Muscle of back (tissue), 13 donors: ENCODE results near the gene ABCA3. TPM values are rescaled to one million over a fixed set of nuclear protein-coding genes. Genes with fewer than 3 reads are reported as not detected.
"Not testable (repeated sequence)": the region's sequence is repeated elsewhere in the genome, so short reads cannot be mapped to it uniquely, and the experiment has no call there.

Experiments used
- DNase-seq, 3 donors: peaks; one replicate each; pipeline versions ENCODE4 v3.0.0 to v3.0.0-alpha.2; 2013
- long read RNA-seq, 9 donors: transcript quantifications; one replicate each; lab custom pipeline, GENCODE V29; 2026
- polyA plus RNA-seq, 10 donors: library from polyadenylated mRNA; unstranded; fragments of 120-200 nt; gene quantifications; one replicate each; pipeline ENCODE4 v1.2.1, GENCODE V29; 2013; ENCODE audit not compliant: insufficient read length in 10 of 10

ABCA3 gene
- polyA plus RNA-seq: 10 to 100 TPM; 12.5 to 18.8 (median 14.8) TPM
- long read RNA-seq, donor 1: 0 reads
- long read RNA-seq, donor 2, partial matches to known transcripts: 0 of 1 reads
- long read RNA-seq, donor 2, other reads (novel, unspliced or antisense): 0 of 1 reads
- long read RNA-seq, donor 3: 0 reads
- long read RNA-seq, donor 4: 0 reads
- long read RNA-seq, donor 5: 0 reads
- long read RNA-seq, donor 6, partial matches to known transcripts: 10 of 10 reads
- long read RNA-seq, donor 6, other reads (novel, unspliced or antisense): 0 of 10 reads
- long read RNA-seq, donor 7: 0 reads
- long read RNA-seq, donor 8, partial matches to known transcripts: 6 of 6 reads
- long read RNA-seq, donor 8, other reads (novel, unspliced or antisense): 0 of 6 reads
- long read RNA-seq, donor 9: 0 reads

DNA sequence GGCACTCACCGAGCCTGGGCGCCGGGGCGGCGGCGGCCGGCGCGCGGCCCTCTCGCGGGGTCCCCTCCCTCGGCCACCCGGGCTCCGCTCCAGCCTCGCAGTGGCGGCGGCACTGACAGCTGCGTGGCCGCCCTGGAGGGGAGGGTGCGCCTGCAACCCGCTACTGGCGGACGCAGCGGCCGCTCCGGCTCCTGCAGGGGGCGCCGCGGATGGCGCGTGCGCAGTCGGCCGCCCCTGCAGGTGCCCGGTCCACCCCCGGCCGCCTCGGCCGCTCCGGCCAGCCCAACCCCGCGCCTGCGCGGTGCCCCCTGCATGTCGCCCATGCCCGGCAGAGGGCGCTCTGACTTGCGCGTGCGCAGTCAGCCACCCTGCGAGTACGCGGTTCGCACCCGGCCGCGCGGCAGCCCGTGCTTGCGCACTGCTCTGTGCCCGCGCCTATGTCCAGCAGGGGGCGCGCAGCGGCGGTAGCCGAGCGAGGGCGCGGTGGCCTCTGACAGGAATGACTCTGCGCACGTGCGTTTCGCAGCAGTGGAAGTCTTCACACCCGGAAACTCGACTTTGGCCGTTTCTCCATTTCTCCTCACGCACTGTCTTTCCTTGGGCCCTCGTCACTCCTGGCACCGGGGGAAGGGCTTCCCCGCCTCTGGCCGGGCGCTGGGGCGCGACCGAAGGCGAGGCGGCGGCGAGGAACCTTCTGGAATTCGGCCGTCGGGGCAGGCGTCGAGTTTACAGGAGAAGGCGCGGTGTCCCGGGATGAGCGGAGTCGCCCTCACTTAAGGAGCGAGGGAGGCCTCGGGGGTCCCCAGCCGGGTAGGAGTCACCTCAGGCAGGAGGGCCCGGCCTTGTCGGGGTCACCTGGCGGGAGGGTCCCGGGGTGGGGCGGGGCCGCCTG is at the start of gene ABCA3:
ABCA3 (minus strand) TSS at position 165 of the 892 bp plus-strand sequence. CDS start 14,262 bp downstream, outside the sequence.
- DNase-seq: peak; percentile 93 to 99 (median 98)

DNA sequence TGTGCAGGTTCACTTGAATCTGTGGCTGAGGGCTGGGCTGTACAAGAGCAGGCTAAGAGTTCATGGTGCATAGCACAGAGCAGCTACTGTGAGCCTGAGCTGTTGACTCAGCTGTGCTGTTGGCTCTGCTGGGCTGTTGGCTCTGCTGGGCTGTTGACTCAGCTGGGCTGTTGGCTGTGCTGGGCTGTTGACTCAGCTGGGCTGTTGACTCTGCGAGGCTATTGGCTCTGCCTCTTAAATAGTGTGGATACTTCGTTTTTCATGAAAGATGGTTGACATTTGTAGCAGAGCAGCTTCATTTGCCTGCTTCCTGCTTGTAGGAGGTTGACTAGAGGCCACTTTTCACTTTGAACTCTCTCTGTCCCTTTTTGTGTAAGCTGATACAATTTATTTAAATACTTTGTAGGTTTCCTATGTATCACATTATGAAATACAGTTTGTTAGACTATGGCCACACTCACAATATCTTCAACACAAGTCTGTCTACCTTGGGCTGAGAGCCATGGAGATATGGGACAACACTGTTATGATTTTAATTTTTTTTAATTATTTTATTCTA is 48.4 kb upstream of the ABCA3 start:
- no peak for DNase-seq

DNA sequence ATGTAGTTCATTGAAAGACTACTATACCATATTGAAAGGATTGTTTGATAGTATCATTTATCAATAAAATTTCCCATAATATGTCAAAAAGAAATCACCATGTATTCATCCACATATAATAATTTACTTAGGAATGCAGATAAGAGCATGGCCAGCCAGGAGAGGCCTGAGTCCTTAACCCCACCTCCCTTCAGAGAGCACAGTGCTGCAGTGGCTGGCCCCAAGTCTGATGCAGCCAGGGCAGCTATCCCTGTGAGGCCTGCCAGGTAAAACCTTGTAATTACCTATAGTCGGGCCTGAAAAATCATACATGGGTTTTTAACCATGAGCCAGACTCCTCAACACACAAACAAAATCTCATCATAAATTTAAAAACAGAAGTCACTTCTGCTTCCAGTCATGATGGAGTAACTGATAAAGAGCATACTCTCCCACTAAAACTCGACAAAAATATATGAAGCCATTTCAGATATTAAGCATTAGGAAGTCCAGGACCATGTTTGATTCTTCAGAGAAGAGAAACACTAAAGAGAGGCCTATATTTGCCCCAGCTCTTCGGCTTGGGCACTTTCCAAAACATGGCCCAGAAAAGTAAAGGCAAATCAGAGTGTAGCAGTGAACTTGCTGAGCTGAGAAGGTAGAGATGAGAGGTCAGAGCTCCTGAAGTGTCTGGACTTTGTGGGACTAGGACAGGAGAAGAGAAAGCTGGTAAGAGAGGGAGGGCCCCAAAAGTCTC is 47.8 kb upstream of the ABCA3 start:
- DNase-seq: no peak

DNA sequence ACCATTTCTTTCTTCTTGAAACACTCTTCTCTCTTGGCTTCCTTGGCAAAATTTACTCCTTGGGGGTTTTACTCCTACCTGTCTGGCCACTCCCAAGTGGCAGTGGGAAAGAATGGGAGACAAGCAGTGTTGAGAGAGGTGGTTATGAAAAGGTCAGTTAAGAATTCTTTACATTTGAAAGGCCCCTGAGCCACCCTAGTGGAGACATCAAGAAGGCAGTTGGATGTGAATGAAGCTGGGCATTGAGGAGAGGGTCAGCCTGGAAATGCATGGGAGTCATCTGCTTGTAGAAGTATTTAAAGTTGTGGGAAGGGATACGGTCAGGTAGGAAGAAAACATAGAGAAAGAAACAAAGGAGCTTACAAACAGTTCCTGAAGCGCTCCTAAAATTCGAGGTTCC is 46.5 kb upstream of the ABCA3 start:
- DNase-seq: no peak

DNA sequence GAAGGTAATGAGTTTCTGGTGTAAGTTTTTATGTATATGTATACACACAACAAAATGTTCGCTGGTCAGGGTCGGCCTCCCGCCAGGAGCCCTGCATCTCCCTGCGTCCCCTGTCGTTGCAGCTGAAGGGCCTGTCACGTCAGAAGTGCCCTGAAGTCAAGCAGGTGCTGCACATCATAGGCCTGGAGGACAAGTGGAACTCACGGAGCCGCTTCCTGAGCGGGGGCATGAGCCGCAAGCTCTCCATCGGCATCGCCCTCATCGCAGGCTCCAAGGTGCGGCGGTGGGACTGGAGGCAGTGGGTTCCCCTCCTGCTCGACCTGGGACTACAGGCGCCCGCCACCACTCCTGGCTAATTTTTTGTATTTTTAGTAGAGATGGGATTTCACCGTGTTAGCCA is 45.5 kb upstream of the ABCA3 start:
- not testable (repeated sequence) for DNase-seq

DNA sequence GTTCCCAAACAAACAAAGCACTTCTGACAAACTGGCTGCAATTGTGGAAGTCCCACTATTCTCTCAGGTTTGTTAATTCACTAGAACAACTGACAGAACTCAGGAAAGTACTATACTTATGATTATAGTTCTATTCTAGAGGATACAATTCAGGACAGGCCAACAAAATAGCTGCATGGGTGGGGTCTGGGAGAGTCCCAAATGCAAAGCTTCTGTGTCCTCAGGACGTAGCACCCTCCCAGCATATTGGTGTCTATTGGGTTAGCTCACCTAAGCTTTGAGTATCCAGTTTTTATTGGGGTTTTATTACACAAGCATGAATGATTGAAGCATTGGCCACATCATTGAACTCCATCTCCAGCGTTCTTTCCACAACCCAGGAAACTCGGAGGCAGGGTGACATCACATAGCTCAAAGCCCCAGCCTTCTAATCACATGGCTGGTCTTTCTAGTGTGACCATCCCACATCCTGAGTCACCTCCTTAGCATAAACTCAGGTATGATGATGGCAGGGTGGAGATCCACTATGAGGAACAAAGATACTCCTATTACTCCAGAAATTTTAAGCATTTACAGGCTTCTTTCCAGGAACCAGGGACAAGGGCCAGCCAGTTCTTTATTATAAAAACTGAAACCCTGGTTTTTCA is 44.8 kb upstream of the ABCA3 start:
- peak in 1 of 3 donors; percentile 30 for DNase-seq

DNA sequence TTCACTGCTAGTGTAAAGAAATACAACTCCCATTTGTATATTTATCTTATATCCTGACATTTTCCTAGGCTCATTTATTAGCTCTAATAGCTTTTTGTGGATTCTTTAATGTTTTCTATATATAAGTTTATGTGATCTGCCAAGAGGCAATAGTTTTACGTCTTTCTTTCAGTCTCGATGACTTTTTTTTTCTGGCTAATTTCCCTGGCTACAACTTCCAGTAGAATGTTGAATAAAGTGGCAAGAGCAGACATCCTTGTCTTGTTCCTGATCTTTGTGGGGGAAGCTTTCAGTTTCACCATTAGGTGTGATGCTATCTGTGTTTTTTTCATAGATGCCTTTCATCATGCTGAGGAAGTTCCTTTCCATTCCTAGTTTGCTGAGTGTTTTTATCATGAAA is 43.9 kb upstream of the ABCA3 start:
- peak in 1 of 3 donors; percentile 55 for DNase-seq

DNA sequence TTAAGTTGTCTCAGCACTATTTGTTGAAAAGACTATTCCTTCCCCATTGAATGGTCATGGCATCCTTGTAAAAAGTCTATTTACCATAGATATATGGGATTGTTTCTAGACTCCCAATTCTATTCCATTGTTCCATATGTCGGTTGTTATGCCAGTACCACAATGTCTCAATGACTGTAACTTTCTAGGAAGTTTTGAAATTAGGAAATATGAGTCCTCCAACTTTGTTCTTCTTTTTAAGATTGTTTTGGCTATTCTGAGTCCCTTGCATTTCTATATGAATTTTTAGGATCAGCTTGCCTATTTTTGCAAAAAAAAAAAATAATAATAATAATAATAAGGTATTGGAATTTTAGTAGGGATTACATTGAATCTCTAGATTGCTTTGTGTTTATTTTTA is 43.0 kb upstream of the ABCA3 start:
- no peak for DNase-seq

DNA sequence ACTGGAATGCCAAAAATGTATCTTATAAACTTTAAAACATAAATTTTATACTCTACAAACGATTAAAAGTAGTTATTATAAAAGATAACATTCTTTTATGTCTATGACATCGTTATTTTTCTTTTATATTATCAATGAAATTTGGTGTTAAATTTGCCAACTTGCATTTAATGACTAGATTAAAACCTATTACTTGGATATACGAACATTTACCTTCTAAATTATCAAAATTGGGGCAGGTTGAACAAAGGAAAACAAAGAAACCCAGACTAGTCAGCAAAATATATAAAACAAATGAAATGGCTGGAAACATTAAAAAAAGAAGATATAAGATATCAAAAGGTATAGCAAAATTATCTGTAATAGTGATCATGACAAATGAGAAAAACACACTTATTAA is 34.1 kb upstream of the ABCA3 start:
- no peak for DNase-seq

DNA sequence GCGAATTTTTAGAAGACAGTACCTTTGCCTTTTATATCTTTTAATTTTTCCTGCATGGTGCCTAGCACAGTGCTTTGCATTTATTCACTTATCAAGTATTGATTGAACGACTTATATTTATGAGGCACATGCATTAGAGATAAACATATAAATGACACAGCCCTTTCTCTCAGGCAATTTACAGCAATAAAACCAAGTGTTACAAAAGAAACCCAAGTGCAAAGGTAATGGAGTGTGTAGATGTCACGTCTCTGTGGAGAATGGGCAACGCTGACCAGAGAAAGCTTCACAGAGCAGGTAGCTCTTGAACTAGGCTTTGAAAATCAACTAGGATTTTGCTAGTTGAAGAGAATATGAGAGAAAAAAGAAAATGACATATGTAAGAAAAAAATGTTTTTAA is 32.6 kb upstream of the ABCA3 start:
- DNase-seq: no peak

DNA sequence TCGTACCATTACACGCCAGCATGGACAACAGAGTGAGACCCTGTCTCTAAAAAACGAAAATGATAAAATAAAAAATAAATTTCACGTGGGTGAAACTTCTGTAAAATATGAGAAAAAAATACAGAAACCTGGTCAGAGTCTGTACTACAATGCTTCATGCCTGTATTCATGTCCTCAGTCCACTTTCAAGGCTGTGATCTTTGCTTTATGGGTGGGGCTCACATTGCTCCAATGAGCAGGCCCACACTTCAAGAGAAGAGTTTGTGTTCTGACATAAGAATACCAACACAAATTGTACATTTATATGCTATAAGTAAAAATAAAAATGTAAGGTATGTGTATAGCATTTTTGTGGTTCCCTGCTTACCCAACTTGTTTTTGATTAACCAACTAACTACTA is 32.2 kb upstream of the ABCA3 start:
- no peak for DNase-seq

DNA sequence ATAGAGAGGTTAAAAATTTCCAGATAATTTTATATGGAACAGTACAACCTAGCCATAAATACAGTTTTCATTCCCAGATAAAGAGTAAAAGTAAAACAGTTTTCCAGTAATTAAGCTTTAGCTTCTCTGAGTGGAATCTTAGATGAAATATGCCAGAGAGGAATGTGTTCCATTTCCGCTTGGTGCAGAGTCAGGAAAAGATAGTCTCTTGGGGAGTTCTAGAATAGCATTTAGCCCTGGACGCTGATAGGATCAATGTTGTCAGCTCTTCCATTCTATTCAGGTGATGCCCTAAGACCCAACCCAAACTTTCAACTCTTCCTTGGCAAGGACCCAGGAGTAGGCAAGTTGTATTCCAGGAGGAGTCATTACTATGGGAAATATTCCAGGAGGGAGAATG is 30.9 kb upstream of the ABCA3 start:
- peak in 2 of 3 donors; percentile 18 to 46 for DNase-seq

DNA sequence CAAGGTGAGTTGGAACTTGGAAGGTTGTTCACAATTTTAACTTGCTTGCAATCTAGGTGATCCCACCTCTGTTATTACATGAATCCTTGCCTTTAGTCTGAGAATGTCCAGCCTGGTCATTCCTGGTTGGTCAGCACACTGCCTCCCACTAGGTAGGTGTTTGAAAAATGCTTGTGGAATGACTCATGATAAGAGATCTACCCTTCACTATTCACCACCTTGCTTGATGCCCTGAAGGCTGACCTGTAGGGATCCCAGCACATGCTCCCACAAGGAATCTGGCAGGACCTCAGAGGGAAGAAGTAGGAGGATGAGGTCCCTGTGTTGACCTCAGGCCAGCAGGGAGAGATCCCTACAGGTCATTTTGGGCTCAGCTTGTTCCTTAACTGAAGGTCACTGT is 30.2 kb upstream of the ABCA3 start:
- no peak for DNase-seq

DNA sequence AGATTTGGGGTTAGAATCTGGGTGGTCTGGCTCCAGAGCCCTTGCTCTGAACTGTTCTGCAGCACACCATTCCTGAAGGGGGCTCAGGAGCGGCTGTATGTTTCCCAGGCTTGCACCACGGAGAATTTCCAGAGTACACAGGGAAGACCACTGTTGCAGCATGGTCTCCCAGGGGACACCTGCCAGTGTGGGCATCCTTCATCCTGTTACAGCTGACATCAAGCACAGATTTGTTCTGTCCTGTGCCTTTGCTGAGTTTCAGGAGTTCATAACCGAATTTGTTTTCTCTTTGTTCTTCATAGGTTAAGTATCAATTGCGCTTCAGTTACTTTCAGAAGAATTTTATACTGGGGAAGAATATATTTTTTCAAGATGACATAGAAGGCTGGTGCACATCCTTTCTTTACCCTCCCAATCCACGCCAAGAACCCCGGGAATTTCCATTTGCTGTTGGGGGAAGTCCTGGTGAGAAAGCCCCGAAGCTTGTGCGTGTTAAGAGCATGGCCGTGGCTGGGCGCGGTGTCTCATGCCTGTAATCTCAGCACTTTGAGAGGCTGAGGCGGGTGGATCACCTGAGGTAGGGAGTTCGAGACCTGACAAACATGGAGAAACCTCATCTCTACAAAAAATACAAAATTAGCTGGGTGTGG is 26.3 kb upstream of the ABCA3 start:
- no peak for DNase-seq

DNA sequence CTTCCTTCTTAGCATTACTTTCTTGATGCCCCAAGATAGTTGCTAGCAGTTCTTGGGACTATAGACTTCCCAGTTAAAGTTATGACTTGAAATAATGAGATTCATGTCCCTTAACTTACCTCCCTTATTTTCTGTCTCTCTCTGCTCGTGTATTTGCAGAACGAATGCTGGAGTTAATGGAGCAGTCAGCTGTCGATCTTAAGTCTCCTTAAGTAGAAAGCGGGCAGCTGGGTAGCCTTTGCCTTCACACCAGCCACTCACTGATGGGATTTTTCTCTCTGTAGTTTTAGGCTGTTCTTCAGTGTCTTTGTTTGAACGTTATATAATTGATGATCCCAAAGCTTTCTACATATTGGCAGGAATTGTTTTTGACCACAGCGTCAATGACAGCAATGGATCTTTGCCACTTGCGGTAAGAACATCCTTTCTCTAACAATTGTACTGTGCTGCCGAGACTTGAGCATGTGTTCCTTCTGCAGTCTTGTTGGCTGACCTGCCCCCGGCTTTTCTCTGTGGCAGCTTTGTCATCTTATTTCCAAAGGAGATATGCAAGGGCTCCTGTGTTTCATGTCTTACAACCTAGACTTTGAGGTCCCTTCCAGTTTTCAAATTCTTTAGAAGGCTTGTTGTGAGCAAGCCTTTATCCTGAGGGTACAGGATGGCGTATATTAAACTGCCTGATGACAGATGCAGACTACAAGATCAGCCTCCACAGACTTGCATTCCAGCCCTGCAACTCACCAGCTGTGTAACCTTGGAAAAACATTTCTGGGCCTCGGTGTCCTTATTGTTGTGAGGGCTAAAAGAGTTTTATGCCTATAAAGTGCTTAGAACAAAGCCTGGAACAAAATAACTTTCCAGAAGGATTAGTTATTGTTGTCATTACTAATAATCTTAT is 25.1 kb upstream of the ABCA3 start:
- DNase-seq: peak in 2 of 3 donors; percentile 36 to 43

DNA sequence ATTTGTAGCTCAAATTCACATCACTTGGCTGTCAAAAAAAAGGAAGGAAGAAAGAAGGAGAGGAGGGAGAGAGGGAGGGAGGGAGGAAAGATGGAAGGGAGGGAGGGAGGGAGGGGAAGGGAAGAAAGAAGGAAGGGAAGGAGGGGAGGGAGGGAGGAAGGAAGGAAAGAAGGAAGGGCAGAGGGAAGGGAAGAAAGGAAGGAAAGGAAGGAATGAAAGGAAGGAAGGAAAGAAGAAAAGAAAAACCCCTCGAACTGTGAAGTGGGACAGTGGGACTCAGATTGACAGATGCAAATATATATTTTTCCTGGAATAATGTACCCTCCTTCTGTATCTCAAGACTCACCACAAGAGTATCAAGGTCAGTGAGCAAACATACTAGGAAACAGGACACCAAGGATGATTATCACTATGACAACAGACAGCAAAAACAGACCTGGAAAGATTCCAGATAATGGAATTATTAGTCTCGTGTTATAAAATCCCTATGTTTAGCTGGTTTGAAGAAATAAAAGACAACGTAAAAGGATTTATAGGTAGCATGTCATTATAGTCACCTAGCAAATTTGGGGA is 24.2 kb upstream of the ABCA3 start:
- DNase-seq: no peak

DNA sequence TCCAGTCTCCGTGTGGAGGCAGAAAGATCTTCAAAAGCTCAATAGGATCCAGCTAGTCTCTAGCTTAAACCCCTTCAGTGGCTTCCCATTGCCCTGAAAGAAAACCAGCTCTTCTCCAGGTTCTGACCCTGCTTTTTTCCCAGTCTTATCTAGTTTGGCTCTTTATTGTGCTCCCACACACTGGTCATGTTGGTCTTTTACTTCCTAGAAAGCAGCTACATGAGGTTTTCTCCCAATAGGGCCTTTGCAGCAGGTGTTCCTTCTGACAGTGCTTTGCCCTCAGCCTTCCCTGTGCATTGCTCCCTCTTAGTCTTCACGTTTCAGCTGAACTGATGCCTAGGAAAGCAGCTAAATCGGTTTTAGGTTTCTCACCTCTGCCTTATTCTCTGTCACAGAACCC is 21.7 kb upstream of the ABCA3 start:
- DNase-seq: no peak

DNA sequence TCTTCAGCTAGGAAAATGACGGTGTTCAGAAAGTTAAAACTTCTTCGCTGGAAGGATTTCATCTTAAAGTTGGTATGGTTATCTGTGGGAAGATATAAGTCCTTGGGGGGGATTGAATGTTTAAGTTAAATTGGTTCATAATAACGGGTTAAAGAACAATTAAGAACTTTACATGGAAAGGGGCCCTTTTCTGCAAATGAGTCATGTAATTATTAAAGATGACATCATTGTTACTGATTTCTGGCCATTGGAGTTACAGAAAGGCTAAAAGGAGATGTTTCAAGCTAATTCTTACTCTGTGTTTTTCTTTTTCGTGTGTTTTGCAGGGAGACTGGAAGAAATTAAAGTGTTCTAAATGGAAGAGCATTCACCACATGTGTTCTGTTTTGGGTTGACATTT is 20.6 kb upstream of the ABCA3 start:
- DNase-seq: no peak

DNA sequence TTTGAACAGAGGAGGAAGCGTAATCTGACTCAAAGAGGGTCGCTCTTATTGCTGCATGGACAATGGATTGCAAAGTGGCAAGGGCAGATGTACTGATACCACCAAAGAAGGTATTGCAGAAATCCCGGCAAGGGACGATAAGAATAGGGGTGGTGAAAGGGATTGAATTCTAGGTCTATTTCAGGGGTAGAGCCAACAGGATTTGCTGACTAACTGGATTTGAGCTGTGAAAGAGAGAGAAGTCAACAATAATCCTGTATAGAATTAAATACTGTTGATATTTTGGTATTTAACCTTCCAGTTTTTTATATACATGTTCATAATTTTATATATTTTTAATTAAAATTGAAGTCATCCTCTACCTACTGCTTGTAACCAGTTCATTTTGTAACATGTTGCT is 19.4 kb upstream of the ABCA3 start:
- DNase-seq: no peak
